ENCODE data around the gene NCK2. TPM values are rescaled to one million over a fixed set of nuclear protein-coding genes. Genes with fewer than 3 reads are reported as not detected.
A peak's percentile ranks its signal among the peaks of the same experiment; 100 is the strongest.

The NCK2 gene
- total and polyA plus RNA-seq, 9 of the 15 experiments (the other 6 are each of a cell fraction or from before 2014, with no cell fraction given) = 0.90 to 27.9 (median 15.9) TPM

GRCh38 chr2:105797298-105797819 lies 52.6 kb downstream of the NCK2 start (continued):
- TF ChIP-seq ZNF449 (CRISPR knock-in tag; IDR thresholded peaks at IDR 0.05) (peak; percentile 75; the same call in 1 of the 2 replicates), STAG1 (CRISPR knock-in tag; IDR thresholded peaks at IDR 0.05; ENCODE audit: borderline replicate concordance) (no peak), CEBPG (CRISPR knock-in tag; IDR thresholded peaks at IDR 0.05) (peak; percentile 73; the same call in 1 of the 2 replicates), CEBPG (tag; conservative IDR thresholded peaks at IDR 0.05 in 1 of 2, IDR thresholded peaks at IDR 0.05 in 1 of 2) (peak; percentile 92 to 96), ZNF639 (CRISPR knock-in tag; conservative IDR thresholded peaks at IDR 0.05 in 1 of 2, IDR thresholded peaks at IDR 0.05 in 1 of 2) (peak in 1 of 2 experiments; percentile 41; a peak in 1 of 4 replicates), CREB5 (CRISPR knock-in tag; IDR thresholded peaks at IDR 0.05) (0 out of 2 replicates have a peak, but pooled peaks have one; percentile 17), HDAC1 (IDR thresholded peaks at IDR 0.05) (no peak), PHB (CRISPR knock-in tag; IDR thresholded peaks at IDR 0.05) (no peak), ZFP1 (CRISPR knock-in tag; IDR thresholded peaks at IDR 0.05) (no peak), ZNF121 (CRISPR knock-in tag; conservative IDR thresholded peaks at IDR 0.05) (no peak), MTA2 (IDR thresholded peaks at IDR 0.05; ENCODE audit: low read depth) (no peak), IRF9 (tag; IDR thresholded peaks at IDR 0.05) (peak; percentile 46; the same call in 1 of the 2 replicates), IFI16 (CRISPR knock-in tag; IDR thresholded peaks at IDR 0.05) (no peak), VEZF1 (CRISPR knock-in tag; IDR thresholded peaks at IDR 0.05) (peak; percentile 38; the same call in 1 of the 2 replicates), ZKSCAN8 (CRISPR knock-in tag; IDR thresholded peaks at IDR 0.05) (peak; percentile 79), RBFOX2 (IDR thresholded peaks at IDR 0.05; ENCODE audit: low read depth, low read length) (0 out of 2 replicates have a peak, but pooled peaks have one; percentile 23), ETV1 (tag; conservative IDR thresholded peaks at IDR 0.05; ENCODE audit: low read depth) (peak; percentile 83), SAFB2 (IDR thresholded peaks at IDR 0.05; ENCODE audit: borderline replicate concordance, low read depth, low read length, severe bottlenecking) (no peak), STAT5B (CRISPR knock-in tag; IDR thresholded peaks at IDR 0.05) (no peak), ZC3H11A (IDR thresholded peaks at IDR 0.05; ENCODE audit: low read depth, low read length) (no peak), TCFL5 (CRISPR knock-in tag; conservative IDR thresholded peaks at IDR 0.05) (no peak)

All from K562 (cell line).